ENCODE data around the gene KLK8. TPM values are rescaled to one million over a fixed set of nuclear protein-coding genes. Genes with fewer than 3 reads are reported as not detected.

KLK8 gene
- total RNA-seq, 2 donors from 2014 or later = not detected

GRCh38 chr19:50967929-50968715, 33.3 kb downstream of the KLK8 start:
- no peak for ATAC-seq
- intact Hi-C loops (cut with DNase I, micrococcal nuclease) = no loop called here
- DNase-seq = no peak

- no peak for ATAC-seq
- intact Hi-C loops (cut with DNase I, micrococcal nuclease) = no loop called here
Observed at GRCh38 chr19:50964266-50964665, 37.1 kb downstream of the KLK8 start.

GRCh38 chr19:50963381-50963780, 38.0 kb downstream of the KLK8 start:
- ATAC-seq = no peak
- intact Hi-C loops (cut with DNase I, micrococcal nuclease) = no loop called here
- DNase-seq = no peak

More at GRCh38 chr19:50964266-50964665, 37.1 kb downstream of the KLK8 start:
- DNase-seq = no peak

GRCh38 chr19:50962245-50962644, 39.2 kb downstream of the KLK8 start:
- ATAC-seq (no peak), DNase-seq (no peak)
- intact Hi-C loops (cut with DNase I, micrococcal nuclease) = no loop called here

- ATAC-seq (no peak), DNase-seq (no peak)
- intact Hi-C loops (cut with DNase I, micrococcal nuclease) = no loop called here
Observed at GRCh38 chr19:50959731-50960500, 41.5 kb downstream of the KLK8 start.

DNA sequence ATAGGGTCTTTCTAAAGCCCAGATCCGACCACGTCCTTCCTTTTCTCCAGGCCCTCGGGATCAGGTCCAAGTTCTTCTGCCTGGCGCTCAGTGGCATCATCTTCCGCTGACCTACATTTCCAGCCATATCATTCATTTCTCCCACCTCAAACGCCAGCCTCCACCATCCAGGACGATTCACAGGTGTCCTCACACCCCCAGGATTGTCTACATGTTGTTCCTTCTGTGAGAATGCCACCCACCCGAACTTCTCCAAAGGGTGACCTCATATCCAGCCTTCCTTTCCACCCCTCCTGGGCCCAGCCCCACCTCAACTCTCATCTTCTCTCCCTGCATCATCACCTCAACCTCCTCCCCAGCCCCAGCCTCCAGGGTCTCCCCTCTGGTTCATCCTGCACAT, 43.8 kb downstream of the KLK8 start:
- ATAC-seq (no peak), DNase-seq (no peak)
- intact Hi-C loops (cut with DNase I, micrococcal nuclease) = no loop called here

DNA sequence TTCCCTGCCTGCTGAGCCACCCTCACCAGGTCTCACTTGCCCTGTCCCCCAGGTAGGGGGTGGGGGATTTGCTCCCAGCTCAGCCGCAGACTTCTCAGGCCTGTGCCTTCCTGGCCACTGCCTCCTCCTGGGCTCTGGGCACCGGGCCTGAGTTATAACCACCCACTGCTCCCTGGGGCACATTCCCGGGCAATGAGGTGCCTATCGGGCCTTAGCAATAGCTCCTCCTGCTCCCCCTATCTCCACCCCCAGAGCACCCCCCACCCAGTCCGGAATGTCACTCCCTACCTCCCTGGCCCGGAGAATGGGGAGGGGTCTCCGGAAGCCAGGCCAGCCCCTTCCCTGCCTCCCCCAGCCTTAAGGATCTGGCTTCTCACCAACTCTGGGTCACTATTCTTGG, 48.5 kb downstream of the KLK8 start, which contains the start of gene KLK5:
TSS of gene KLK5 (minus strand) at position 129 of the 400 bp plus-strand sequence. CDS start 381 bp downstream, outside the sequence.
- DNase-seq = no peak
- intact Hi-C loops (cut with DNase I, micrococcal nuclease) = no loop called here
- ATAC-seq = no peak

DNA sequence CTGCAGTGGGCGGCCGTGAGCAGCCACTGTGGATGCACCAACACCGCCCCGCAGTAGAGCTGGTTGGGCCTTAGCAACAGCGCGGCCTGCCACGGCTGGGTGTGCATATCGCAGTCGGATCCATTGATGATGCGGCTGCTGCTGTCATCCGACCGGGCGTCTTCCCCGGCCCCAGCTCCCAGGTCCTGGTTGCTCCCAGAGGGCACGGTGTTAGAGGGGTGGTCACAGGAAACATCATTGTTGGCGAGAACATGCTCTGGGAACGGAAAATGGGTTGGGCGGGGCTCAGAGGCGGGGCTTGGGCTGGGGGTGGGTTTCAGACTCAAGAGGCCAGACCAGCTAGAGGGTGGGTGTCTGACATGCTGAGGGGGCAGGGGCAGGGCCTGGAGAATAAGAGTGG, 51.5 kb downstream of the KLK8 start:
- intact Hi-C loops (cut with DNase I, micrococcal nuclease) = no loop called here
- DNase-seq (no peak), ATAC-seq (no peak)

- ATAC-seq (no peak), DNase-seq (no peak)
- intact Hi-C loops (cut with DNase I, micrococcal nuclease) = no loop called here
Observed at GRCh38 chr19:50947123-50947522, 54.3 kb downstream of the KLK8 start.

Other genes starting within 250 kb of the KLK8 start
- not detected for gene GPR32, start 231.1 kb downstream of the KLK8 start, total RNA-seq
- gene ACP4, start 211.2 kb downstream of the KLK8 start, total RNA-seq = not detected
- gene KLK1, start 177.8 kb downstream of the KLK8 start, total RNA-seq = 100 to 1,000 TPM; 182 to 236 TPM
- 1 to 10 TPM; 4.5 to 8.5 TPM for gene KLK15, start 168.0 kb downstream of the KLK8 start, total RNA-seq
- gene KLK3, start 146.7 kb downstream of the KLK8 start, total RNA-seq = 10 to 100 TPM in 1 of 2 donors, 1 to 10 TPM in 1; 5.7 to 11.7 TPM
- under 1 TPM in 1 of 2 donors, not detected in 1; 0.12 TPM for gene KLK2, start 128.2 kb downstream of the KLK8 start, total RNA-seq
- gene KLK4, start 90.2 kb downstream of the KLK8 start, total RNA-seq = 1 to 10 TPM; 3.5 to 6.4 TPM
- gene KLK5, start 48.6 kb downstream of the KLK8 start, total RNA-seq = not detected
- not detected for gene KLK6, start 32.0 kb downstream of the KLK8 start, total RNA-seq
- gene KLK7, start 17.7 kb downstream of the KLK8 start, total RNA-seq = not detected
- gene KLK10, start 18.1 kb upstream of the KLK8 start, total RNA-seq = under 1 TPM; 0.37 to 0.70 TPM
- under 1 TPM; 0.47 to 0.64 TPM for gene KLK11, start 25.0 kb upstream of the KLK8 start, total RNA-seq
- under 1 TPM; 0.73 to 0.81 TPM for gene KLK12, start 33.4 kb upstream of the KLK8 start, total RNA-seq
- under 1 TPM; 0.43 to 0.98 TPM for gene KLK13, start 63.5 kb upstream of the KLK8 start, total RNA-seq
- under 1 TPM in 1 of 2 donors, not detected in 1; 0.49 TPM for gene KLK14, start 81.3 kb upstream of the KLK8 start, total RNA-seq
- 1 to 10 TPM; 4.6 to 5.6 TPM for gene CTU1, start 106.8 kb upstream of the KLK8 start, total RNA-seq
- 1 to 10 TPM in 1 of 2 donors, under 1 TPM in 1; 0.82 to 2.0 TPM for gene SIGLEC9, start 123.3 kb upstream of the KLK8 start, total RNA-seq
- gene SIGLEC7, start 140.7 kb upstream of the KLK8 start, total RNA-seq = 1 to 10 TPM; 1.1 to 1.3 TPM
- 1 to 10 TPM in 1 of 2 donors, under 1 TPM in 1; 0.98 to 2.9 TPM for gene CD33, start 223.5 kb upstream of the KLK8 start, total RNA-seq
- not detected for gene SIGLECL1, start 249.5 kb upstream of the KLK8 start, total RNA-seq